Hematopoietic multipotent progenitor cell treated with erythropoietin and hydrocortisone succinate and interleukin-3 and kit ligand, for 4 days (in vitro differentiated cells): ENCODE measurements around the gene HS6ST1.

ENCODE experiments used
- DNase-seq: peaks from one replicate; pipeline ENCODE4 v3.0.0-alpha.2; 2015

HS6ST1 gene, protein sequence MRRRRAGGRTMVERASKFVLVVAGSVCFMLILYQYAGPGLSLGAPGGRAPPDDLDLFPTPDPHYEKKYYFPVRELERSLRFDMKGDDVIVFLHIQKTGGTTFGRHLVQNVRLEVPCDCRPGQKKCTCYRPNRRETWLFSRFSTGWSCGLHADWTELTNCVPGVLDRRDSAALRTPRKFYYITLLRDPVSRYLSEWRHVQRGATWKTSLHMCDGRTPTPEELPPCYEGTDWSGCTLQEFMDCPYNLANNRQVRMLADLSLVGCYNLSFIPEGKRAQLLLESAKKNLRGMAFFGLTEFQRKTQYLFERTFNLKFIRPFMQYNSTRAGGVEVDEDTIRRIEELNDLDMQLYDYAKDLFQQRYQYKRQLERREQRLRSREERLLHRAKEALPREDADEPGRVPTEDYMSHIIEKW

DNA sequence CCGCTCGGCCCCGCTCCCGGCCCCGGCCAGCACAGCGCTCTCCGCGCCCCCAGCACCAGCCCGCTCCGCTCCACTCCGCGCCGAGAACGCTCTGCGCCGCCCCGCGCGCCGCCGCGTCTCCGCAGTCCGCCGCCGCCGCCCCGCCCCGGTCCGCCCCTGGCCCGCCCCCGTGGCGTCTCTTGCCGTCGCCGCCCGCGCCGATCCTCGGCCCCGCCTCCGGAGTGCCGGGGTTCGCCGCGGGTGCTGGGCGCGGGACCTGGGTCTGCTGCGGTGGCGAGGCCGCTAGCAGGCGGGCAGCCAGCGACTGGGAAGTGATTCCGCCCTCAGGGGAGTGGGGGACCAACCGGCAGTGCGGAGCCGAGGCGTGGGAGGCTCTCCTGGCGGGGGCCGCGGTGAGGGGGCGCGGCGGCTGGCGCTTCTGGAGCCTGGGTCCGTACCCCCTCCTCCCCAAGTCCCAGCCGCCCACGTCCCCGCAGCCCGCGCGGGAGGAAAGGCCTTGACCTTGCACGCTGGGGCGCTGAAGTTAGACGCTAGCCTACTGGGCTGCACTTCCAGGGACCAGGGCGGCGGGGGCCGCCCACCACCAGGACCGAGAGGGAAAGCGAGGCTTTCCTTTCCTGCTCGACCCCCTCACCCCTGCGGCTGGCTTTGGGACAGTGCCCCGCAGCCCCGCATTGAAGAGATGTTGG lies at the start of gene HS6ST1:
Gene HS6ST1, minus strand, starts transcription at position 93 of the 689 bp plus-strand sequence. CDS start 305 bp downstream, outside the sequence.
- peak; percentile 93 for DNase-seq

DNA sequence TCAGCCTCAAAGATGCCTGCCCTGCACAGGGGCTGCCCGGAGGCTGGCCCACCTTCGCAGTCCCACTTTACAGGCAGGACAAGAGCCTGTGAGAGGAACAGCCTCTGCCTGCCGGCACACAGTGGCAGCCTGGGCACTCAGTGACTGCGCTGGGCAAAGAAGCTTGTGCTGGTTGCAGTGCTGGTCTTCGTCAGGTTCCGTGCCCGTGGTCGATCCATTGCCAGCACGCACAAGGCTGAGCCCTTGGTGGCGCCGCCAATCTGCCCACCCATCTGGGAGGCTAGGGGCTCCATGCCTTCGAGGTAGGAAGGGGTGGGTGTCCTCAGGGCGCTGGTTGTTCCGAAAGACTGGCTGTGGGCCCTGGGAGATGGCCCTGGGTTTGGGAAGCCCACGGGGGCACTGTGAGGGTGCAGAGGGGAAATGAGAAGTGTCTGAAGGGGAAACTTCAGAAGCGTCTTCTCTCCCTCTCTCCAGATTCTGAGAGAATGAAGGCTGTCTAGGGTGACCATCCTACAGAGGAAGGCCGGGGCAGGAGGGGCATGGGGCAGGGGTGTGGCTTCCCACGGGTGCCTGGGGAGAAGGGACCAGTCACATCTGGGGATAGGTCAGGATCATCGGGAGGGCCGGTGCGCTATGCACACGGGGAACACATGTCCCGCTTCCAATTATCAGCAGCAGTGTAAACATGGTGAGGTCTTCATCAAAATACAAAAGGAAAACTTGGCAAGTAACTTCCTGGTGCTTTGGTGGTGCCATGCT lies 49.1 kb upstream of the HS6ST1 start:
- no peak for DNase-seq

DNA sequence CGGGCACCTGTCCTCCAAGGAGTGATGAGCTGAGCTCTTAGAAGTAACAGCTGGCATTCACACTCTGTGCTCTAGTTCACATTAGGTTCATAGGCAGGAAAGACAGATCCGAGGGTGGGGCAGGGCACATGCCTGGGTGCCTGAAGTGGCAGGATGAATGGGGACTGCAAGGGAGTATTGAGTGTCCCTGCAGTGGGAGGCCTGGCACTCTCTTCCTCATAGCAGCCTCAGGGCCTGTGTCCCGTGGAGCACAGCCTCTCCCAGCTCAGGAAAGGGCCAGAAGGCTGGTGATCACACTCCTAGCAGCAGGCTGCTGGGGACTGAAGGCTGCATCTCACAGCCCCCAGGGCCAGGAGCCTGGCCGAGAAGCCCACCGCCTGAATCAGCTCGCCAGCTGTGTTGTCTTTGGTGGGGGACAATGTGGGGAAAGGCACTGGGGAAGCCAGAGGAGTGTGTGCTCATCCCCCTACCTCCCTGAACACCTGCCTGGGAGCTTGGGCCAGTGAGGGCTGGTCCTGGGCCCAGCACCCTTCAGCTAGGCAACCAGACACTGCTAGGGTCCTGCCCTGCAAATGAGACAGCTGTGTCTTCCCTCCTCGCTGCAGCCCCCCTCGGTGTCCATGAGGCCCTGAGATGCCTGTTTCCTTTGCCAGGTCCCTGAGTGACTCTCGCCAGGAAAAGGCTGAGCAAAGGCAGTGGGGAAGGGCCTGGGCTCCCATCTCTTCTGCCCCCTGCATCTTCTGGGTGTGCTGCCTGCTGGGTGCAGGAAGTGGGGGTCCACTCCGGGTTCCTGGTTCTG lies 48.2 kb upstream of the HS6ST1 start:
- no peak for DNase-seq

DNA sequence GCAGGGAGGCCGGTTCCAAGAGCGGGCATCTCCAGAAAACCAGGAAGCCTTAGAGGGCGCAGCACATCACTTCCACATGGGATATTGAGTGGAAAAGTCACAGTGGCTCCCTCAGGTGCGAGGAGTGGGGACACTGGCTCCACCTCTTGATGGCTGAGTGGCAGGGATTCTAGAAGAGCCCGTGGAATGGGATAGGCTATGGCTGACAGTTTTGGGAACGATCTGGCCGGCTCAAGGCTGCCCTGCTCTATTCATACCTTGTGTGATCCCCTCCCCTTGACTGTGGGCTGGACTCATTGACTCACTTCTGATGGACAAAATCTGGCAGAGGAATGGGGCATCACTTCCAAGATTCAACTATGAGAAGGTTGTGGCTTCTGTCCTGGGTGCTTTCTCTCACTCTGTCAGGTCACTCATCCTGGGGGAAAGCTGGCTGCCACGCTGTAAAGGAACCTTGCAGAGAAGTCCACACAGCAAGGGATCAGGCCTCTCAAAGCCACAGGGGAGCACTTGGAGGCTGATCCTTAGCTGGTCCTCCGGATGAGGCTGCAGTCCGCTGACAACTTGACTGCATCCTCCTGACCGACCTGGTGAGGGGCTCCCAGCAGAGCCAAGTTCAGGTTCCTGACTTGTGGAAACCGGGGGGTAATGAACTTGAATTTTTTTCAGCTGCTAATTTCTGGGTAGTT lies 46.7 kb upstream of the HS6ST1 start:
- no peak for DNase-seq

DNA sequence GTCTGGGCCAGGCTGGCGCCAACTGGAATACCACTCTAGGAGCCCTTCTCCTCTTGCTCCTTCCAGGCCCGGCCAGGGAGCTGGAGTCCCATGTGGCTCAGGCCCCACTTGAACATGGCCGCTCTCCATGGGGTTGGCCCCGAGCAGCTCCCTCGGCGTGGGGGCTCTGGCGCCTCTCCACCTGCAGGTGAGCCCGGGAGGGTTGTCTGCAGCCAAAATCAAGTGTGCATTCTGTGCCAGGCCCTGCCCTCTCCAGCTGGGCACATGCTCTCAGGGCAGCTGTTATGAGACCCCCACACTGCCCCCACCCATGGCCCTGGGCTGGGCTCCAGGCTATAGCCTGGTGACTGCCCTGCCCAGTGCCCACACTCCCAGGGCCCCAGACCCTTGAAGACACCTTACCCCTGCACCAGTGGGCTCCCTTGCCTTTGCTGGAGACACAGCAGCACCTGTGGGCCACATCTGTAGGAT lies 45.8 kb upstream of the HS6ST1 start:
- no peak for DNase-seq

DNA sequence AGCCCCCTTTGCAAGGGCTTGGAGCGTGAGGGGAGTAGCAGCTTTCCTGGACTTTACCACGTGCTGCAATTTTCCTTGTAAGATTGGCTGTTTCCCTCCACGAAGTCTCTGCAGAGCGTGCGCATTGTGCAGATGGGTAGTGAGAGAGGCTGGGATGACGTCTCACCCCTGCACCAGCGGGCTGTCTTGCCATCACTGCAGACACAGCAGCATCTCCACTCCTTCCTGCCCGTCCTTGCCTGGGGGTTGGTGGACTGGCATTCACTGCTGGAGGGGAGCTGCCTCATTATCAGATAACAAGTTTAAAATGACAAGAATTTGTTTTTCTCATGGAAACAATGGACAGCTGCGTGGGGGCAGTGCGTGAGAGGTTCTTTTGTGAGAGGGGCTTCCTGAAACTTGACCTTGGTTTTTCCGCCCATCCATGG lies 45.3 kb upstream of the HS6ST1 start:
- DNase-seq, result no peak

DNA sequence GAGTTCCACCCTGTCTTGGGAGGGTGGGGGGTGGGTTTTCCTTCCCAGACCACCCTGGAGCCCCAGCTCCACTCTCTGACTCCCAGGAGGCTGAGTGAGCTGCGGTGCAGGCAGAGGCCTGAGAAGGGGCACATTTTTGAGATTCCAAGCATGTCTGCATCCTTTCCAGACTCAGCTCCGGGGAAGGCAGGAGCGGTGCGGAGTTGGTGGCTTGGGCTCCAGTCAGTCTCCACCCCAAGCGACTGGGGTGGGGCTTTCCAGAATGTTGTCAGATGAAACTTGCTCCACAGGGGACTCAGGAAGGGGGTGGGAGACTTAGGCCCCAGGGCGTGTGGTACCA lies 44.2 kb upstream of the HS6ST1 start:
- no peak for DNase-seq

DNA sequence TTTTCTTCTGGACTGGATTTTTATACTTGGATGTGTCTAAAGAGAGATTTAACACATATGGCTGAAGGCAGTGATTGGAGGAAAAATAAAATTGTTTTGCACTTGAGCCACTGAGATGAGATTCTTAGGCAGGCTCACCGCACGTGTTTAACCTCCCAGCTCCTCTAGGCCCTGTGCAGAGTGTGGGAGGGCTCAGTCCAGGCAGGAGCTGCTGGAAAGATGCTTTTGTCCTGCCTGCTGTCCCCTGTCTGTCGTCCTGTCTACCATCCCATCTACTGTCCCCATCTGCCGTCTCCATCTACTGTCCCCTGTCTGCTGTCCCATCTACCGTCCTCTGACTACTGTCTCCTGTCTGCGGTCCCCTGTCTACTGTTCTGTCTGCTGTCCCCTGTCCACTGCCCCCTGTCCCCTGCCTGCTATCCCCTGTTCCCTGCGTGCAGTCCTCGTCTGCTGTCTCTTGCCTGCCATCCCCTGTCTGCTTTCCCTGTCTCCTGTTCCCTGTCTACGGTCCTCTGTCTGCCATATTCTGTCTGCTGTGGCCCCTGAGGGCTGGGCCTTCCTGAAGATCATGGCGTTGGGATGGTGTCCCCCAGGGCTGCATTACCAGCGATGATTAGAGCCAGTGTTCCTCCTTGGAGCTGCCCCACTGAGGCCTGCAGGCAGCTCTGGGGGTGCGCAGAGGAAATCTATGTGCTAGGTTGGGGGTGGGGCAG lies 43.7 kb upstream of the HS6ST1 start:
- DNase-seq, result no peak

DNA sequence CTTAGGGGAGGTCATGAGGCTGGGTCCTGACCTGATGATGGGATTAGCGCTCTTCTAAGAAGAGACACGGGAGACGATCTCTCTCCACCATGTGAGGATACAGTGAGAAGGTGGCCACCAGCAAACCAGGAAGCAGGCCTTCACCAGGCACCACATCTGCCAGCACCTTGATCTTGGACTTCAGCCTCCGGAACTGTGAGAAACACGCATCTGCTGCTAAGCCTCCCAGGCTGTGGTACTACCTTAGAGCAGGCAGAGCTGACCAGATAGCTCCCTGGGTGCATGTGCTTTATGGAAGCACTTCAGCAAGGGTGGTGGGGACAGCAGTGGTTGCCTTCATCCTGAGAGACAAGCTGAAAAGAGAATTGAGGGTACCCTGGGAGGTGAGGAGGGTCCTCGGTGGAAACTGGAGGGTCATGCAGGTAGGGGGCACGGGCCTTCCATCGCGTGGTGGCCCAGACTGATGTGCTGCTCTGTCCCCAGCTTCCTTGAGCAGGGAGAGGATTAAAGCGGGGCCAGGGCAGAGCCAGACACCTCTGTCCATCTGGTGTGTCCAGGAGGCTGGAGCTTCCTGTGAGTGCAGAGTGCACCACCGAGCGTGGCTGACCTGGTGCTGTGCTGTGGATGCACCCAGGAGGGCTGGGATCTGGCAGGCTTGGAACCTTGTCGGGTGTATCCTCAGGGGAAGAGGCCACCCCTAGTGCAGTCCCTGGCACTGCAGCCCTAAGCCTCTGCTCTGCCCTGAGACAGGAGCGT lies 42.9 kb upstream of the HS6ST1 start:
- DNase-seq, result no peak

DNA sequence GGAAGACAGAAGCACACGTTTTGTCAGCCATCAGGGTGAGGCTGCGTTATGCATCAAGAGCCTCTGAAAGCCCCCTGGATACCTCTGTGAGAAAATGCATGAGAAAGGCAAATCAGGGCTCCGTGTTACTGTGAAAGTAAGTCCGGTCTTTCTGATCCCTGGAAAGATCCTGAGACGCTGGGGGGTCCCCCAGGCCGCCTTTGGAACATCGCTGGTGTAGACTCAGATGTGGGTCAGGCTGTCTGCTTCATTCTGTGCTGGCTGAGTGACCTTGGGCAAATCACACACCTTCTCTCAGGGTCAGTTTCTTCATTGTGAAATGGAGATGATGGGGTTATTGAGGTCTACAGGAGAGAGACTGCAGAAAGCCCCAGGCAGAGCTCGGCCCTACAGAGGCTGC lies 42.0 kb upstream of the HS6ST1 start:
- no peak for DNase-seq

DNA sequence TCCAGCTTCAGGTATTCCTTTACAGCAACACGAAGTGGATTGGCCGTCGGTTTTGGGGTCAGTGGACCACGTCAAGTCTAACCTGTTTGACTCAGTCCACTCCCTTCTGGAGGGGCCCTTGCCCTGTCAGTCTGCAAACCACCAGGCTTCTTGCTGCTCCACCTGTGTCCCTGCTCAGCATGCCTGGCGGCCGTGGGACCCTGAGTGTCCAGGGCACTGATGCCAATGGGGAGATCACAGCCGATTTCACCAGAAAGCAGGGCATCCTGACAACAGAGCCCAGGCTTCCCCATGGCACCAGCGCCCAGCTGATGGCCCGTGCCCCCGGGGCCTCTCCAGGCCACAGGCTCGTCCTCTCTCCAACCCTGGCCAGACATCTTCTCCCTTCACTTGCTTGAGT lies 41.2 kb upstream of the HS6ST1 start:
- DNase-seq, result no peak

DNA sequence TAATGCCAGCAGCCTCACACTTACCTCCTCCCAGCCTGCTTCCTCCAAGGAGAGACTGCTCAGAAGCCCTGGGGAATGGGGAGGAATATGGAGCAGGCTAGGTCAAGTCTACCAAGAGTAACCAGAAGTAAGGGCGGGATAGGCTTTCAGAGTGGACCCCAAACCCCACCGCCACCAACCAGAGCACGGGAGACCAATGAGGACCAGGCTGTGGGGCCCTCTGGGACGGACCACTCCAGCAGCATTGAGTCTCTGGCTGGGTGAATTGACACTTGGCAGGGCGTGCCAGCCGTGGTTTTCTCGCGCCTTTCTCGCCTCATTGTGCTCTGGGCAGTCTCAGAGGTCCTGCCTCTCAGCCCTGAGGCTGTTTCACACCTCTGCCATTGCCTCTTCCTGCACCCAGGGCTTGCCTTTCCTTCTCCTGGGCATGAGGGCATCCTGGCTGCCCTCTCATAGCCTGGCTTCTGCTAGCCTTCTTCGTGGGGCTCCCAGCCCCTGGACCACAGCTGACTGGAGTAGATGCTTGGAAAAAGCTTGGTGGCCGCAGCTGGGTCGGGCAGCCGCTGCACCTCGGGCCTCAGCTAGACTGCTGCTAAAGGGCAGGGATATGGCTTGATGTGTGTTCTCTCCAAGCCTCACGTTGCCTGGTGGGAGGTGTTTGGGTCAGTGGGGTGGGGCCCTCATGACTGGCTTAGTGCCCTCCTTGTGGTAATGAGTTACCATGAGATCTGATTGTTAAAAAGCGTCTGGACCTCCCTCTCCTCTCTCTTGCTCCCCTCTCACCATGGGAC lies 40.5 kb upstream of the HS6ST1 start:
- DNase-seq, result peak; percentile 39

DNA sequence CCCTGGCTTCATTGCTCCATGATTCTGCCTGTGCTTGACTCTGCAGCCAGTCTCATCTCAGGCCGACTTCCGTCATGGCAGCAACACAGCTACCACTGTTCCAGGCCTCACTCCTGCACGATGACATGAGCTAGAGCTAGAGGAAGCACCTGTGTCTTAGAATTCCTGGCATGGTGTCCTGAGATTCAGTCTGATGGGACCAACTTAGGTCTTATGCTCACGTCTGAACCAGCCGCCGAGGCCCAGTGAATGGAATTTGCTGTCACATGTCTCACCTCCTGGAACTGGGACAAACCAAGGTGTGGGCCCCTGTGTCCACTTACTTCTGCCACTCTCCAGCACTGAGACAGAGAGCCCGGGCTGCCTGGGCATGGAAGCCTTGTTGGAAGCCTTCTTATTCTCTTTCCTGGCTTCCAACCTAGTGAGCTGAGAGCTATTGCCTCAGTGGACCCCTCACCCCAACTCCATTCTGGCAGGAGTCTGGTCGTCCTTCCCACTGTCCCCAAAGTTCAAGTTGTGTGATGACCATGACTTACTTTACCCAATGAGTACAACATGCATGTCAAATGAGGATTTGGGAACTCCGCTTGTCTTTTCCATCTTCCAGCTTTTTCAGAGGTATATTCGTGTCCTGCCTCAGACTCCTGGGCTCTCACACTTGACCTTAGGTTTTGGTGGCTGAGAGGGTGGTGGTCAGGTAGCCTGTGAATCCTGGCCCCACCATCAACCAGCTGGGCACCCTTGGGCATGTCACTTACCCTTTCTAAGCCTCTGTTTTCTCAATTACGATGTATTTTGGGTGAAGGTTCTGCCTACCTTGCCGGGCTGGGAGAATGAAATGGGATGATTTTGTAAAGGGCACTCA lies 39.1 kb upstream of the HS6ST1 start:
- DNase-seq, result no peak

DNA sequence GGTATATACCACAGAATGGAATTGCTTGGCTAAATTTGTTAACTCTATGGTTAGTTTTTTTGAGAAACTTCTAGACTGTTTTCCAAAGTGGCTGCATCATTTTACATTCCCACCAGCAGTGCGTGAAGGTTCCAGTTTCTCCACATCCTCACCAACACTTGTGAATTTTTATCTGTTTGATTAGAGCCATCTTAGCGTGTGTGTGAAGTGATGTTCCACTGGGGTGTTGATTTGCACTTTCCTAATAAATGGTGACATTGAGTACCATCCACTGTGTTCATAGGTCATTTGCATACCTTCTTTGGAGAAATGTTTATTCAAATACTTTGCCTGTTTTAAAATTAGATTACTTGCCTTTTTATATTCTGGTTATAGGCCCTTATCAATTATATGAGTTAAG lies 37.5 kb upstream of the HS6ST1 start:
- no peak for DNase-seq

DNA sequence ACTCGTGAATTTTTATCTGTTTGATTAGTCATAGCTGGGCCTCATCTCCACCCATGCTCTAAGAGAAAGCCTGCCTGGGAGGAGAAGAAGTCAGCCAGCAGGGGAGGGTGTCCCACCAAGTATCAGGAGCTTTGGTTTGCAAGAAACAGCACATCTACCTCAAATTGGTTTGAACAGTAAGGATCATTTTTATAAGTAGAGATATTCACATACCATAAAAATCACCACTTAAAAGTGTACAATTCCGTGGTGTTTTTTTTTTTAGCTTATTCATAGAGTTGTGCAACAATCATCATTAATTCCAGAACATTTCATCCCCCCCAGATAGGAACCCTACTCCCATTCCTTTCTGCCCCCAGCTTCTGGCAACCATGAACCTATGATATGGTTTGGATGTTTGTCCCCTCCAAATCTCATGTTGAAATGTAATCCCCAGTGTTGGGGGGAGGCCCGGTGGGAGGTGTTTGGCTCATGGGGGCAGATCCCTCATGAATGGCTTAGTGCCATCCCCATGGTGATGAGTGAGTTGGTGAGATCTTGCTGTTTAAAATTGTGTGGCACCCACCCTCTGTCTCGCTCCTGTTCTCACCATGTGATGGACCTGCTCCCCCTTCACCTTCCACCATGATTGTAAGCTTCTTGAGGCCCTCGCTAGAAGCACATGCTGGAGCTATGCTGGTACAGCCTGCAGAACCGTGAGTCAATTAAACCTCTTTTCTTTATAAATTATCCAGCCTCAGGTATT lies 36.2 kb upstream of the HS6ST1 start:
- DNase-seq, result peak; percentile 55

DNA sequence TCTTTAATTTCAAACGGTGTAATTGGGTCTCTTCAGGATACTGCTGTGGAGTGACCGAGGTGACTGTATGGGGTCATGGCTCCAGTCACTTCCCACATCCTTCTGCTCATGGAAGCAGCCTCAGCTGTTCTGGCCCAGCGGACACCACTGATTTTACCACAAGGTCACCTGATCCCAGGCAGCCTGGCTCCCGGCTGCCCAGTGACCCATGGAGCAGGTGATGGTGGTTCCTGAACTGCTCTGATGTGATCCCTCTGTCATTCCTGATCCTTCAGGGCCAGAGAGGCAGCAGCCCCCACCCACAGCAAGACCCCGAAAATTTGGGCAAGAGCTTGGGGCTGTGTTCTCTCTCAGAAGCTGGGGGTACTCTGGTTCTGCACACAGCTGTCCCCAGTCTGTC lies 35.5 kb upstream of the HS6ST1 start:
- DNase-seq, result no peak

DNA sequence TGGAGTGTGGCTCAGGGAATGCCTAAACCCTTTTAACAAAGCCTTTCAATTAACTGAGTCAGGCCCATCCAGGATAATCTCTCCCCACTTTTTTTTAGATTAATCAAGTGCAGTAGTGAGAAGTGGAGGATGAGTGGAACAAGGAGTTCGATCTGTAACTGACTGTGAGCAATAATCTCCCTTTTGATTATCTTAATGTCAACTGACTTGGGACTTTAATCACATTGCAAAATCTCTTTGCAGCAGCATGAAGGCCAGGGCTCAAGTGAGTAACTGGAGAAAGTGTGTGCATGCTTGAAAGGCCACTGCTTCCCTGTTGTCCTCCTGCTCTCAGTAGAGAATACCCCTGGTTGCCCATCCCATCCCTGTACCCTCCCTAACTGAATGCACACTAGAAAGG lies 32.1 kb upstream of the HS6ST1 start:
- DNase-seq, result no peak

DNA sequence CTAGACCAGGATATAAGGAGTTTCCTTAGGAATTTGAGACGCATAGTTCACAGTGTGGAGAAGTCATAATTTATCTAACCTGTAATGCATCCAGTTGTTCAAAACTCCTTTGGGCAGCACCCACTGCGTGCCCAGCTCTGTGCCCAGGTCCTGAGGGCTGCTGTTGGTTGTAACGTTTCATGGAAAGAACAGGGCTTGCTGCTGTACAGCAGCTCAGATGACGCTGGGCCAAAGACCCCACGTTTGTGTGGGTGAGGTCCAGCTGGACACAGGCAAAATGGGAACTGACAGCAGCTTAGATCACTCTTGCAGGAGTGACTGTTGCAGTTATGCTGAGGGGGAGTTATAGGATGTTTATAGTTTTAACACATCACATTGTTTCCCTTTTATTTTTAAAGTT lies 30.0 kb upstream of the HS6ST1 start:
- DNase-seq, result no peak
